Measurements from ENCODE around the gene MYH9.
"Not testable (repeated sequence)": the region's sequence is repeated elsewhere in the genome, so short reads cannot be mapped to it uniquely, and the experiment has no call there.

GRCh38 chr22:36289948-36290371, 97.8 kb downstream of the MYH9 start:
- not testable (repeated sequence) for TF ChIP-seq CTCF (IDR thresholded peaks at IDR 0.05; ENCODE audit: insufficient read depth, low read length, poor library complexity, severe bottlenecking); EZH2phosphoT487 (conservative IDR thresholded peaks at IDR 0.05; ENCODE audit: low read length)

Data from SU-DHL-6 (cell line).